Naive thymus-derived CD8-positive, alpha-beta T cell (primary cell): ENCODE data around the gene TTC31. TPM values are rescaled to one million over a fixed set of nuclear protein-coding genes. Genes with fewer than 3 reads are reported as not detected.

Experiments
- ATAC-seq, 2 donors: fragments of 150-1000 bp; cut with Tn5 transposase in 1 of 2; sonication (Bioruptor Pico), chemical (Tn5 transposase) in 1 of 2; 1 replicate in 1 of 2; 2 replicates in 1 of 2; pipeline ENCODE4 v1.10.0; 2021; ENCODE audit warnings: mild to moderate bottlenecking in 2 of 2, moderate library complexity in 2 of 2
- POLR2A ChIA-PET: fragments of 350-600 bp; sonication (Branson Sonifier 250); formaldehyde crosslinking; loops from one replicate; lab custom pipeline; 2021; ENCODE audit warnings: antibody characterized with exemption; lab: Charles Lee
- DNase-seq, 10 donors: peaks; one replicate each; pipeline versions ENCODE4 v3.0.0 to v3.0.0-alpha.2; 2020 to 2022
- H3K27ac Mint-ChIP-seq, 10 donors: one replicate each; pipeline ENCODE4 v1.8.0; 2020 to 2022; ENCODE audit warnings: mild to moderate bottlenecking in 10 of 10, mixed read lengths in 10 of 10, moderate library complexity in 4 of 10, inconsistent platforms in 1 of 10
- H3K27me3 Mint-ChIP-seq, 5 donors: one replicate each; pipeline ENCODE4 v1.8.0; 2021 to 2022; ENCODE audit warnings: mixed read lengths in 5 of 5
- H3K36me3 Mint-ChIP-seq, 3 donors: one replicate each; pipeline ENCODE4 v1.8.0; 2020 to 2022; ENCODE audit warnings: mixed read lengths in 3 of 3, mild to moderate bottlenecking in 2 of 3, inconsistent platforms in 1 of 3
- H3K4me1 Mint-ChIP-seq, 4 donors: one replicate each; pipeline ENCODE4 v1.8.0; 2021 to 2022; ENCODE audit warnings: mixed read lengths in 4 of 4
- H3K4me3 Mint-ChIP-seq, 10 donors: one replicate each; pipeline ENCODE4 v1.8.0; 2020 to 2022; ENCODE audit warnings: mild to moderate bottlenecking in 10 of 10, mixed read lengths in 10 of 10, moderate library complexity in 6 of 10, inconsistent platforms in 1 of 10
- H3K9me3 Mint-ChIP-seq, 9 donors: one replicate each; pipeline ENCODE4 v1.8.0; 2020 to 2022; ENCODE audit warnings: mixed read lengths in 9 of 9, mild to moderate bottlenecking in 3 of 9, inconsistent platforms in 1 of 9, moderate library complexity in 1 of 9
- polyA plus RNA-seq, 3 donors: library from polyadenylated mRNA; unstranded; fragments of 300-500 nt; fragmentation: Illumina TruSeq; gene quantifications; one replicate each; pipeline ENCODE4 v1.2.3, GENCODE V29; 2021
- total RNA-seq, 8 experiments: library from RNA in 2 of 8; stranded (reverse) in 2 of 8; gene quantifications; one replicate each; pipeline ENCODE4 v1.2.3 and lab custom pipeline; 2021 to 2026

Gene TTC31
- total RNA-seq (10 to 100 TPM; 43.8 to 52.1 TPM), polyA plus RNA-seq (10 to 100 TPM; 18.9 to 21.1 (median 21.1) TPM), total RNA-seq (lab: John Stamatoyannopoulos, UW) (28.3 to 54.4 (median 40.0) reads per million in 6 experiments)

DNA sequence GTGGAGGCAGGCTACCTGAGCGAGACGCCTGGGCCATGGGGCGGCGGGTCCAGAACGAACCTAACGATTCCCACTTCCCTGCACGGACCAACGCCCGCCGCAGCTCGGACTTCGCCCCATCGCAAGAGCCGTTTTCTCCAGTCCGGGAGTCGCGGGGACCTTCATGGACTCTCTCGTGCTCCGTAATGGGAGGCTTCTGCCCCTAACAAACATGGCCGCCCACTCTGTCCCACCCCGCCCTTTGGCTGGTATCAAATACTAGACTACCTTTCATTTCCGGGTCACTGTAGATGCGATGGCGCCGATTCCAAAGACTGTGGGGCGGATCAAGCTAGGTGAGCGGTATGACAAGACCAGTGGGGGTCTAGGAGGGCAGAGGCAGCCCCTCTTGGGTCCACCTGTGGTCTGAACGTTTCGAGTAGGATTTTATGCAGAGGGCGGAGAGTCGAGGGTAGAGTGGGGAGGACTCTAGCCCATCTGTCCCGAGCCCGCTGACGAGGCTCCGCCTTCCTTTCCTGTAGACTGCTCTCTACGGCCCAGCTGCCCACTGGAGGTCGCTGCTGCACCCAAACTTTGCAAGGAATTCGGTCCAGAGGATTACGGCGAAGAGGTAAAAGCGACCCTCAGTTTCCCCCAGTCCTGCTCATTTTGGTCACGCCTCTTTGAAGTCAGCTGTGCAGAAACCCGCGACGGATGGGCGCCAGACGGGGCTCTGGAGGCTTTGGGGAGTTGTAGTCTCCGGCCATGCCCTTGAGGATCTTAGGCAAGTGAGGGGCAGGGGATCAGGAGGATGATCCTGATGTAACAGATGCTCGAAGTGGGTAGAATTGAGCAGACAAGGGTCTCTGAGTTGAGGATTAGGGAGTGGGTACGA lies at the start of gene TTC31, which contains the start of gene CCDC142:
Gene TTC31 (plus strand): TSS at position 281 of the 874 bp plus-strand sequence. CDS start 15 bp downstream, at position 296.
Gene CCDC142 (minus strand): TSS at position 198 of the 874 bp plus-strand sequence. CDS start 161 bp downstream, at position 37.
- ATAC-seq: peak; percentile 91 to 93
- POLR2A ChIA-PET: interaction anchor here (0.8 to 5.4 kb wide), 21 partner anchors 10 to 305 kb away, joined by 3 to 159 read pairs (median 5); partner anchors contain the start of genes AUP1, C2orf81, HTRA2 and INO80B
- DNase-seq: peak; percentile 80 to 99 (median 93)
- Mint-ChIP-seq H3K4me3 (peak within 1 kb of the TSS; percentile 90 to 100 (median 100)), H3K36me3 (peaks cover 0 to 51% (median 7%) of the 10 kb centered on the region in 3 donors), H3K9me3 (no peaks in the 10 kb centered on the region), H3K27ac (peak within 1 kb of the TSS; percentile 97 to 100 (median 100)), H3K4me1 (peaks cover 15 to 47% (median 36%) of the 10 kb centered on the region in 4 donors), H3K27me3 (no peaks in the 10 kb centered on the region)

DNA sequence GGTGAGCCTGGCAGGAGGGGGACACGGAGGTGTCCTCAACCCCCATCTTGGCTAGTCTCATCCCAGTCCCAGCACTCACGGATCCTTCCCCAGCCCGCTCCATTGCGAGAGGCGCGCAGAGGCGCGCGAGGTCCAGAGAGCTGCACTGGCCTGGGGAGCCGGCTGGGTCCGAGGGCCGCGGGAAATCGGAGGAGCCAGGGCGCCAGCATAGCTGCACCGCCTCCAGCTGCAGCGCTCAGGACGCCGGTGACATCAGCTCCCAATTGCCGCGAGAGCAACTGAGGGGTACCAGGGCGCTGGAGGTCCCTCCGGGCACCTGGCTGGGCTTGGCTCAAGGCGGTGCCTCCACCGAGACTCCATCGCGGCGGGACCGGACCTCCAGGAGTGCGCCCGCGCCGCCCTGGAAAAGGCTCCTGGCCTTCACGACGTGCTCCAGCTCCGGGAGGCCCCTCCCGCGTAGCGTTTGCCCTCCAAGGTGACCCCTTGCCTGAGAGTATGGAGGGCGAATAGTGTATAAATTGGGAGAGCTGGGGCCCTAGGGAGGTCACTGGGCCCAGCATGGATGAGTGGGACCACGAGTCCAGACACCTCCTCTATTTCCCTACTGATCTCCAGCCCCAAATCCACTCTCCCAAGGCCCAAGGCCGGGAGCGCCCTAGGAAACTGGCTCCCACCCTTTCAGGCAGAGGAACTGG lies 46.6 kb upstream of the TTC31 start:
- peaks cover 2 to 22% (median 8%) of the 10 kb centered on the region in 4 donors for H3K4me1 Mint-ChIP-seq
- H3K27ac Mint-ChIP-seq: no peak overlapping the region
- H3K9me3 Mint-ChIP-seq: no peaks in the 10 kb centered on the region
- peaks cover 6 to 32% (median 15%) of the 10 kb centered on the region in 5 donors for H3K27me3 Mint-ChIP-seq
- ATAC-seq (no peak), DNase-seq (no peak)
- no peaks in the 10 kb centered on the region for H3K36me3 Mint-ChIP-seq
- no peak overlapping the region for H3K4me3 Mint-ChIP-seq
- POLR2A ChIA-PET: no interaction called here

DNA sequence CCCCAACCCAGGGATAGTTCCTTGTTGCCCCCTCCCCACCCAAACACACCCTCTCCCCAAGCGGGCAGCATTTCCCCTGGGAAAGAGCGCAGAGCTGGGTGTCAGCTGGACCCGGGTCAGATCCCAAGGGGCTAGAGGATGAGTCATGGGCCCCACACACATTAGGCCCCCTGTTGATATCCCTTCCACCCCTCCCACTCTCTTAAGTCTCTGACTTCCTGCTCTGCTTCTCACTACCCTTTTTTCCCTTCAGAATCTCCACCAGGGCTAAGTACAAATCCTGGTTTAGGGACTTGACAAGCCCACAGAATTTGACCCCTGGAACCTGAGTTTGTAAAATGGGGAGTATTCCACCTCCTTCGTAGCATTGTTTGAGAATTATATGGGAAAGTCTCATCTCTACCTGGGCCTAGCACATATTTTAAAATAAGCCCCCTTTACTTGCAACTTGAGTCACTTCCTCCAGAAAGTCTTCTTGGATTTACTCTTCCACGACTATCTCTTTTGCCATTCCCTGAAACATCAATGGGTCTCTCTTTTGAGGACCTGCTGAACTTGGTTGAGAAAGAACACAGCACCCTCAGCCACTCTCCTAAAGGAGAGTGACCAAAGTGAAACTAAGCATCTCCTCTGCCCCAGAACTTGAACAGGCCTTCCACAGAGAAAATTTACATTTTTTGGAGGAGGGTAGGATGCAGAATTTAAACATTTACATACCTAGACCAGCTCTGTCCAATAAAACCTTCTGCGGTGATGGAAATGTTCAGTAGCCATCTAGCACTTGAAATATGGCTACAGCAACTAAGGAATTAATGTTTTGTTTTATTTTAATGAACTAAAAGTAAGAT lies 45.8 kb upstream of the TTC31 start:
- peak overlapping the region in 2 of 10 donors; percentile 5 to 14 for H3K27ac Mint-ChIP-seq
- no peak for ATAC-seq

DNA sequence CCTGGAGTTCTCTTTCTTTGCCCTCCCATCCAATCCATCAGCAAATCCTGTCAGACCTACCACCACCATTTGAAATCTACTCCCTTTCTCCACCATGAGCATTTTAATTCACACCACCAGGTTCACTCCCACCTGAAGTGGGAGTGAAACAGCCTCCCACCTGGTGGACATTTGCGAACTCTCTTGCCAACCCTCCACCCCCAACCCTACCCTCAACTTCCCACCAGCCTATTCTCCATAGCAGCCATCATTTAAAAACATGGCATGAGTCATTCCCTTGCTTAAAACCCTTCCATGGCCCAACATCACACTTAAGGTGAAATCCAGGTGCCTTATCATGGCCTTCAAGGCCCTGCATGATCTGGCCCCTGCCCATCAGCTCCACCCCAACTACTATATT lies 44.6 kb upstream of the TTC31 start:
- peak overlapping the region in 2 of 10 donors; percentile 27 to 75 for H3K27ac Mint-ChIP-seq
- ATAC-seq (no peak), DNase-seq (peak in 1 of 10 donors; percentile 9)
- peaks cover 14 to 44% (median 20%) of the 10 kb centered on the region in 5 donors for H3K27me3 Mint-ChIP-seq
- peaks cover 2 to 25% (median 13%) of the 10 kb centered on the region in 4 donors for H3K4me1 Mint-ChIP-seq
- no peaks in the 10 kb centered on the region for H3K9me3 Mint-ChIP-seq
- no peak overlapping the region for H3K4me3 Mint-ChIP-seq
- POLR2A ChIA-PET: no interaction called here
- H3K36me3 Mint-ChIP-seq: no peaks in the 10 kb centered on the region

More for the DNA sequence above, 45.8 kb upstream of the TTC31 start:
- H3K36me3 Mint-ChIP-seq: no peaks in the 10 kb centered on the region
- peaks cover 6 to 36% (median 15%) of the 10 kb centered on the region in 5 donors for H3K27me3 Mint-ChIP-seq
- H3K4me3 Mint-ChIP-seq: no peak overlapping the region
- H3K4me1 Mint-ChIP-seq: peaks cover 2 to 22% (median 9%) of the 10 kb centered on the region in 4 donors
- peak in 1 of 10 donors; percentile 45 for DNase-seq
- no peaks in the 10 kb centered on the region for H3K9me3 Mint-ChIP-seq
- POLR2A ChIA-PET: no interaction called here

DNA sequence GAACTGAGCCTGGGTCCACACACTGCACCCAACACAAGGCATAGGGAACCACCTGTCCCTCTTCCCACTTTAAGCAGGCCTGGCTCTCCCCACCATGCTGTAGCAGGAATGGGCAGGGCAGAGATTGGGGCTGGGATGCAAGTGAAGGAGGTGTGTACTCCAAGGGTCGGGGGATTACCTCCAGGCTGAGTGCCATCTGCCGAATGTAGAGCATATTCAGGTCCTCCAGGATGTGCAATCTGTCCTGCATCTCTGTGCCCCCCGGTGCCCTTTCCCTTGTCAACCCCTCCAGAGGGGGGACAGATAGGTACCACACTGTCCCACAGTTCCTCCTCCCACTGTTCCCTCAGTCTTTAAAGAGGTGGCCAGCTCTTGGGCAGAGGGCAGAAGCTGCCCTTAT lies 43.5 kb upstream of the TTC31 start:
- H3K27me3 Mint-ChIP-seq: peaks cover 16 to 51% (median 20%) of the 10 kb centered on the region in 5 donors
- H3K4me3 Mint-ChIP-seq: peak overlapping the region in 1 of 10 donors; percentile 30
- H3K27ac Mint-ChIP-seq: no peak overlapping the region
- H3K4me1 Mint-ChIP-seq: peaks cover 2 to 25% (median 13%) of the 10 kb centered on the region in 4 donors
- POLR2A ChIA-PET: interaction anchor here (0.8 kb wide), 1 partner anchor 42 kb away, joined by 3 read pairs; no protein-coding TSS in a partner anchor
- H3K9me3 Mint-ChIP-seq: no peaks in the 10 kb centered on the region
- H3K36me3 Mint-ChIP-seq: no peaks in the 10 kb centered on the region
- DNase-seq (peak in 1 of 10 donors; percentile 48), ATAC-seq (no peak)

DNA sequence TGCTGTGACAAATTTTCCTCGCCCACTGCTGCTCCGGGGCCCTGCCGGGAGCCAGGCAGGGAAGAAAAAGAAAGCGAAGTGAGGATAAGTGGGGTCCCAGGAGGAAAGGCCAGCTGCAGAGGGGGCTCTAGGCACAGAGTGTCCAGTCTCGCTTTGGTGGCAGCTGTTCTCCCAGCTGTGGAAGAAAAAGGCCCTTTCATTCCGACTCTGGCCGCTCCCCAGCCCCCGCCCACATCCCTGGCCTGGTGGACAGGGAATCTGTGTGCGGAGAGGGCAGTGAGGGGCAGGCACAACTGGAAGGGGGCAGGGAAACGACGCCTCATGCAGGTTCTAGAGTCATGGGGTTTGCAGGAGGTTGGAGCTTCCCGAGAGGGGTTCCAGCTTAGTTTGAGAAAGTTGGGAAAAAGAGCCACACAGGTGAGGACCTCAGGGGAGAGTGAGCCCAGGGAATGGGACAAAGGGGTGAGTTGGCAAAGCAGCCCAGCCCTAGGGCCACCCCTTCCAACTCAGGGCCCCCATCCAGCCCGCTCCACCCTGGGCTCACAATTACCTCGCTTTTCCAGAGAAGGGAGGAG lies 43.0 kb upstream of the TTC31 start:
- peak overlapping the region in 4 of 10 donors; percentile 29 to 48 (median 45) for H3K27ac Mint-ChIP-seq
- ATAC-seq (no peak), DNase-seq (peak in 1 of 10 donors; percentile 54)
- peaks cover 2 to 25% (median 13%) of the 10 kb centered on the region in 4 donors for H3K4me1 Mint-ChIP-seq
- no peaks in the 10 kb centered on the region for H3K36me3 Mint-ChIP-seq
- H3K4me3 Mint-ChIP-seq: peak overlapping the region in 9 of 10 donors; percentile 48 to 84 (median 65)
- peaks cover 20 to 56% (median 21%) of the 10 kb centered on the region in 5 donors for H3K27me3 Mint-ChIP-seq
- POLR2A ChIA-PET: interaction anchor here (0.8 to 0.9 kb wide), 2 partner anchors 18 to 42 kb away, joined by 3 to 4 read pairs; partner anchors contain the start of gene WBP1
- H3K9me3 Mint-ChIP-seq: no peaks in the 10 kb centered on the region

DNA sequence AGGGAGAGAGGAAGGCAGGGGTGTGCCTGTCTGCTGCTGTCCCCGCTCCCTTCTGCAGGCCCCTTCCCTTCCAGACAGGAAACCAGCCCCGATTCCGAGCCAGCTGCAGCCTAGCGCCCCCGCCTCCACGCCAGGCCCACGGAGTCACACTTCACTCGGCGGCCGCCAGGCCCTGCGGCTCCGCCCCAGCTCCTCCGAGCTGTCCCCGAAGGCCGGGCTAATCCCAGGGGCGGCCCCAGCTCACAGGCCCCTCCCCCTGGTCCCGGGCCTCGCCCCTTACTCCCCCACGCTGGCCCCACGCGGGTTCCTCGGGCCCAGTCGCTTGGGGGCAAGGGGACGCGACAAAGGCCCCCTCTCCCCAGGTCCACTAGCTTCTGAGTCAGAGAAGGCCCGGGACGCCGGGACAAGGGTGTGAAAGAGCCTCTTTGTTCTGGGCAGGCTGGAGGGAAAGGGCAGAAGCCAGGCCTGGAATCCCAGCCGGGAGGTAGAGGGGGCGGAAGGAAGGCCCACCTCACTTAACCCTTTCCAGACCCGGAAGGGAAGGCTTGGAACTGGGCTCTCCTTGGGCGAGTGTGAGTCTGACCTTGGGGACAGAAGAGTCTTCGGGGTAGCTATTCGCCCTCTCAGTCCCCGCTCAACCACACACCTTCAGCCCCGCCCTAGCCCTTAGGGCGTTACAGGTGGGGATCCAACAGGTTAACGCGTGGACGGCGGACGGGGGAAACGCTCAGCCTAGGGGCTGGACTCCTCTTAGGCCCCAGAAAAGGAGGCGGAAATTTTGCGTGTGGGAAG lies 42.3 kb upstream of the TTC31 start:
- DNase-seq (peak in 5 of 10 donors; percentile 39 to 68 (median 41)), ATAC-seq (peak; percentile 79)
- H3K4me1 Mint-ChIP-seq: peaks cover 2 to 25% (median 13%) of the 10 kb centered on the region in 4 donors
- H3K4me3 Mint-ChIP-seq: peak overlapping the region; percentile 48 to 84 (median 68)
- H3K27me3 Mint-ChIP-seq: peaks cover 22 to 56% (median 24%) of the 10 kb centered on the region in 5 donors
- H3K36me3 Mint-ChIP-seq: no peaks in the 10 kb centered on the region
- no peaks in the 10 kb centered on the region for H3K9me3 Mint-ChIP-seq
- H3K27ac Mint-ChIP-seq: peak overlapping the region in 4 of 10 donors; percentile 44 to 52 (median 47)
- POLR2A ChIA-PET: interaction anchor here (0.8 to 0.9 kb wide), 2 partner anchors 18 to 41 kb away, joined by 3 to 4 read pairs; partner anchors contain the start of gene WBP1

DNA sequence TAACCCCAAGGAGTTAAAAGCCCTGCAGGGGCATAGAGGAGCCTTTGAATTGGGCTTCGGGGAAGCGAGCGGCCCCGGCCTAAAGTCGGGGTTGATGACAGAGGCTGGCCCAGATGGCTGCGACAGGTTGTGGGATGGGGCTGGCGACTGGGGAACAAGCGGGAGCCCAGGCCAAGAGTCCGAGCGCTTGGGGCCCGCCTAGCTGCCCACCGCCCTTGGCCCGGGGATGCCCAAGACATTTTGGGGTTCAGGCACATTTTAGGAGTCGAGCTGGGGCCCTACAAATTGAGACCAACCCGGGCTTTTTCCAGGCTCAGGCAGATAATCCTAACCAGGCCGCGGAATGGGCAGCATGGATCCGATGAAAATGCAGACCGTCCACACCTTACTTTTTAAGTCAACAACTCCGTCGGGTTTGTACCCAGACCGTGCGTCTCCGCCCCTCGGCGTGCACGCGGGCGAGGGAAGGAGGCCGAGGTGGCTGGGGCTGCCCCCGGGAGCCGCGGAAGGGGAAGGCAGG lies 41.7 kb upstream of the TTC31 start:
- H3K4me1 Mint-ChIP-seq: peaks cover 2 to 25% (median 13%) of the 10 kb centered on the region in 4 donors
- peaks cover 22 to 56% (median 24%) of the 10 kb centered on the region in 5 donors for H3K27me3 Mint-ChIP-seq
- H3K36me3 Mint-ChIP-seq: no peaks in the 10 kb centered on the region
- POLR2A ChIA-PET: no interaction called here
- ATAC-seq (no peak), DNase-seq (no peak)
- peak overlapping the region in 1 of 10 donors; percentile 52 for H3K27ac Mint-ChIP-seq
- no peaks in the 10 kb centered on the region for H3K9me3 Mint-ChIP-seq
- H3K4me3 Mint-ChIP-seq: peak overlapping the region in 9 of 10 donors; percentile 19 to 84 (median 61)

DNA sequence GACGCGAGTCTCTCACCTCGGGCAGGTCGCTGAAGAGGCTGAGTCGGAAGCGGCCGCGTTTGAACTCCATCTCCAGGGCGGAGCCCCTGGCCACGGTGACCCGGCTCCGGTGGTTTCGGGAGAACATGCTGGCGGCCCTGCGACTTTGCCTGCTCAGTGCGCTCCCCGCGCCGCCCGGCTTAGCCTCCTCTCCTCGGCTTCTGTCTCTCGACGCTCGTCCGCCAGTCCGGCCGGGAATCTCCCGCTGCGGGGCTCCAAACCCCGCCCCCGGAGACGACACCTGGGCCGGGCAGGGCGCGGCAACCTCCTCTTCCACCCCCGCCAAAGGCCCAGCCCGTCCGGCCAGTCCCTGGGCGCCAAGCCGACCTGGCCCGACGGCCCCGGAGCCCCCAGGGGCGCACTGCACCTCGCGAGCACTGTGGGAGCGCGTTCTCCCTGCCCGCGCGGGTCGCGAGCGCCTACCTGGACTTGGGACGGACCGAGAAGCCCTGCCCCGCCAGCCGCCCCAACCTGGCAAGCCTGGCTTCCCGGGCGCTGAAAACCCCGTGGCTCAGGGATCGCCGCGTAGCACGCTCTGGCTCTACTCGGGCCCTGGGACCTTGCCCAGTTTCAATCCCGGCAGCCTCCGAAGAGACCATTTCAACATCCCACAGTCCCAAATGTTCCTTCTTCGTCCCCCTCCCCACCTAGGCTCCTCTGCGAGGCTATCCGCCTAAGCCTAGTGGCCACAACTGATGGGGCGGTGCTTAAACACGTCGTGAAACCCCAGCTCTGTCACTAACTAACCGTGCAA lies 41.0 kb upstream of the TTC31 start, which contains the start of gene RTKN:
Gene RTKN (minus strand): TSS at position 248 of the 793 bp plus-strand sequence. CDS start 121 bp downstream, at position 127.
- Mint-ChIP-seq H3K36me3 (no peaks in the 10 kb centered on the region), H3K4me1 (peaks cover 2 to 24% (median 13%) of the 10 kb centered on the region in 4 donors), H3K9me3 (no peaks in the 10 kb centered on the region), H3K27ac (peak within 1 kb of the TSS in 3 of 10 donors; percentile 37 to 53 (median 52)), H3K27me3 (peaks cover 22 to 56% (median 24%) of the 10 kb centered on the region in 5 donors), H3K4me3 (peak within 1 kb of the TSS; percentile 64 to 84 (median 80))
- POLR2A ChIA-PET: interaction anchor here (1.4 kb wide), 1 partner anchor 16 kb away, joined by 5 read pairs; the partner anchor contains the start of gene WBP1
- DNase-seq (peak in 3 of 10 donors; percentile 10 to 63 (median 31)), ATAC-seq (peak; percentile 55 to 56)
